Stimulated activated CD8-positive, alpha-beta memory T cell treated with anti-CD3 and anti-CD28 coated beads, Interleukin-7, amount 100 ng/mL, for 1 hour (primary cell): Measurements from ENCODE around the gene EIF2S3.
A peak's percentile ranks its signal among the peaks of the same experiment; 100 is the strongest.
"Not testable (repeated sequence)": the region's sequence is repeated elsewhere in the genome, so short reads cannot be mapped to it uniquely, and the experiment has no call there.

Experiments used
- DNase-seq, 2 donors: peaks; one replicate each; pipeline ENCODE4 v3.0.0-alpha.2; 2020; ENCODE audit warnings: low read depth in 2 of 2

The EIF2S3 gene

DNA sequence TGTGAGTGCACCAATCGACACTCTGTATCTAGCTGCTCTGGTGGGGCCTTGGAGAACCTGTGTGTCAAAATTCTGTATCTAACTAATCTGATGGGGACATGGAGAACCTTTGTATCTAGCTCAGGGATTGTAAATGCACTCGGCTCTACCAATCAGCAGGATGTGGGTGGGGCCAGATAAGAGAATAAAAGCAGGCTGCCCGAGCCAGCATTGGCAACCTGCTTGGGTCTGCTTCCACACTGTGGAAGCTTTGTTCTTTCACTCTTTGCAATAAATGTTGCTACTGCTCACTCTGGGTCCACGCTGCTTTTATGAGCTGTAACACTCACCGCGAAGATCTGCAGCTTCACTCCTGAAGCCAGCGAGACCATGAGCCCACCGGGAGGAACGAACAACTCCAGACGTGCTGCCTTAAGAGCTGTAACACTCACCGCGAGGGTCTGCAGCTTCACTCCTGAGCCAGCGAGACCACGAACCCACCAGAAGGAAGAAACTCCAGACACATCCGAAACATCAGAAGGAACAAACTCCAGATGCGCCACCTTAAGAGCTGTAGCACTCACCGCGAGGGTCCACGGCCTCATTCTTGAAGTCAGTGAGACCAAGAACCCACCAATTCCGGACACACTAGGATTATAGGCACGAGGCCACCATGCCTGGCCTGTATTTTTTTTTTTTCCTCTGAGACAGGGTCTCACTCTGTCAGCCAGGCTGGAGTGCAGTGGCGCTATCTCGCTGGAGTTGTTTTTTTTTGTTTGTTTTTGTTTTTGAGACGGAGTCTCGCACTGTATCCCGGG is 4.0 kb upstream of the EIF2S3 start:
- not testable (repeated sequence) for DNase-seq

DNA sequence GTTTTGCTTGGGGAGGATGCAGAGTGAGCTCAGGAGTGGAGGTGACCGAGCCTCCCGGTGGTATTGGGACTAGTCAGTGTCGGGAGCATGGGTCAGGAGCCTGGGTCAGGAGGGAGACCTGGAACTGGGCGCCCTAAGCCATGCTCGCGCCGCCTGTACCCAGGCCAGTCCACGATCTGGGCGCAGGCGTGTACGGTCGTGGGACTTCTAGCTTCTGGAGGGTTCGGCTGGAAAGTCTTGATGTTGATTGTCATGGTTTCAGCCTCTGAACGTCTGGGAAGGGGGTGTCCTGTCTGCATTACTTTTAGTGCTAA is 244 bp downstream of the EIF2S3 start:
- no peak for DNase-seq

DNA sequence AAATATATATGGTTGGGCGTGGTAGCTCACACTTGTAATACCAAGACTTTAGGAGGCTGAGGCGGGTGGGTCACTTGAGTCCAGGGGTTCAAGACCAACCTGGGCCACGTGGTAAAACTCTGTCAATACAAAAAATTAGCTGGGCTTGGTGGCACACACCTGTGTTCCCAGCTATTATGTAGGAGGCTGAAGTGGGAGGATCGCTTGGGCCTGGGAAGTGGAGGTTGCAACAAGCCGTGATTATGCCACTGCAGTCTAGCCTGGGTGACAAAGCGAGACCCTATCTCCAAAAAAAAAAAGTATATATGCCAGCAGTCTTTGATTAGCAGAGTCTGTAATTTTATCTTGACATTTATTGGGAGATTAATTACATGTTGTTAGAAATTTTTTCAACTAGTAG is 8.7 kb downstream of the EIF2S3 start:
- DNase-seq: no peak

DNA sequence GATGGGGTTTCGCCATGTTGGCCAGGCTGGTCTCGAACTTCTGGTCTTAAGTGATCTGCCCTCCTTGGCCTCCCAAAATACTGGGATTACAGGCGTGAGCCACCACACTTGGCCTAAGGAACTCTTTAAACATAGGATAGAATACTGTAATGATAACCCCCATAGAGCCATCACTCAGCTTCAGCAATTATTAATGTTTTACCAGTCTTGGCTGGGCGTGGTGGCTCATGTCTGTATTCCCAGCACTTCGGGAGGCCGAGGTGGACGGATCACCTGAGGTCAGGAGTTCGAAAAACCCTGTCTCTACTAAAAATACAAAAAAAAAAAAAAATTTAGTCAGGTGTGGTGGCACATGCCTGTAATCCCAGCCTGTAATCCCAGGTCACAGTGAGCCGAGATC is 15.1 kb downstream of the EIF2S3 start:
- DNase-seq: no peak

DNA sequence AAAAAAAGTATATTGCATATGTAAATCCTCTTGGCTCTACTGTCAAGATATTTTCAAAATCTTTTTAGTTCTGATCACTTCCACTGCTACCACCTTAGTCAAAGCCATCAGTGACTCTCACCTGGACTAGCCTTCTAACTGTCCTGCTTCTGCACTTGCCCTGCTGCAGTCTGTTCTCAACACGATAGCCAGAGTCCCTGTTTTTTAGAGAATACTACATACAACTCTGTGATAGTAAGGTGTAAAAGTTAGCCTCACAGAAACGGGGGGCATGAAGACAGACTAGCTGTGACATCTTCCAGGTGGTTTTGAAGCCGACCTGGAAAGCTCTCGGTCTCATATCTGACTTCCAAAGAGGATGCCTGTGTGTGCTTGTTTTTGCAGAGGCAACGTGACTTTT is 24.7 kb downstream of the EIF2S3 start:
- DNase-seq: no peak

DNA sequence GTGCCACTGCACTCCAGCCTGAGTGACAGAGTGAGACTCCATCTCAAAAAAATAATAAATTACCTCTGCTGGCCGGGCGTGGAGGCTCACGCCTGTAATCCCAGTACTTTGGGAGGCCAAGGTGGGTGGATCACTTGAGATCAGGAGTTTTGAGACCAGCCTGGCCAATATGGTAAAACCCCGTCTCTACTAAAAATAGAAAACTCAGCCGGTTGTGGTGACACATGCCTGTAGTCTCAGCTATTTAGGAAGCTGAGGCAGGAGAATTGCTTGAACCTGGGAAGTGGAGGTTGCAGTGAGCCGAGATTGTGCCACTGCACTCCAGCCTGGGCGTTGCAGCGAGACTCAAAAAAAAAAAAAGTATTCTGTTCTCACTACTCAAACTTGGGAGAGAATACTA is 25.5 kb downstream of the EIF2S3 start:
- not testable (repeated sequence) for DNase-seq

DNA sequence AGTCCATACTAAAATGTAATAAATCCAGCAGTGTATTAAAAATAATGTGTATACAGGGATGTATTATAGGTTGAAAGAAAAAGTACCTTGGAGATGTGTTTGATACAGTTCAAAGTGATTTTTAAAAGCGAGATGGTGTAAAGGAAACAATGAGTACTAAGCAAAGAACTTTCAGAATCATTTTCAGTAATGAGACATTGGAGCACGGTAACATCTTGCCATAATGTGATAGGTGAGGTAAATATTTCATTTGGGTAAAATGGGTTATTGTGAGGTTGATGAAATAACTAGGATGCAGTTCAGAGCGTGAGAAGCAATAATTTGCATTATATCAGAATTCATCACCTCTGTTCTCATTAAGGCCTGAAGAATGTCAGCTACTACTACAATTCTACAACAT is 25.9 kb downstream of the EIF2S3 start:
- DNase-seq: no peak

DNA sequence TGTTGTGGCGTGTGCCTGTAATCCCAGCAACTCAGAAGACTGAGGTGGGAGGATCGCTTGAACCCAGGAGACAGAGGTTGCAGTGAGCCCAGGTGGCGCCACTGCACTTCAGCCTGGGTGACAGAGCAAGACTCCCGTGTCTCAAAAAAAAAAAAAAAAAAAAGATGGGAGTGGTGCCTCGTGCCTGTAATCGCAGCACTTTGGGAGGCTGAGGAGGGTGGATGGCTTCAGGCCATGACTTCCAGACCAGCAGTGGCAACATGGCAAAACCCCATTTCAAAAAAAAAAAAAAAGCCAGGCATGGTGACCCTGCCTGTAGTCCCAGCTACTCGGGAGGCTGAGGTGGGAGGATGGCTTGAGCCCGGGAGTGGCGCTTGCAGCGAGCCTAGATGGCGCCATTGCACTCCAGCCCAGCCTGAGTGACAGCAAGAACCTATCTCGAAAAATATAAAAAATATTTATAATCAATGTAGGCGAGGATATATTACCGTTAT is 27.0 kb downstream of the EIF2S3 start:
- DNase-seq: peak in 1 of 2 donors; percentile 15

DNA sequence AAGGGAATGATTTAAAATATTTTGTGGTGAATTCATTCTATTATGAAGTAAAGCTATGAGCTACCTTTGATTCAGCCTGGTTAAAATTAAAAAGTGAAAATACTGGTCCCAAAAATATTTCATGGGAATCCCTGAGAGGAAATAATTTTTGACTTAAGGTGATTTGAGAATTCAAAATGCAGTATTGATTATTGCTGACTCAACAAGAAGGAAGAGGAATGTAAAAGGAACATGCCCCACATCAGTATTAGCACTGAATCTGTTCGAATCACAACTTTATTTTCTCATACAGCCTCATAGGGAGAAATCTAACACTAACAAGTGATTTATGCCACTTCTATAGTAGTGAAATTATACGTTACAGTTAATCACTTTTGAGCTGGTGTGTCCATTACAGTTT is 27.7 kb downstream of the EIF2S3 start:
- DNase-seq: no peak

DNA sequence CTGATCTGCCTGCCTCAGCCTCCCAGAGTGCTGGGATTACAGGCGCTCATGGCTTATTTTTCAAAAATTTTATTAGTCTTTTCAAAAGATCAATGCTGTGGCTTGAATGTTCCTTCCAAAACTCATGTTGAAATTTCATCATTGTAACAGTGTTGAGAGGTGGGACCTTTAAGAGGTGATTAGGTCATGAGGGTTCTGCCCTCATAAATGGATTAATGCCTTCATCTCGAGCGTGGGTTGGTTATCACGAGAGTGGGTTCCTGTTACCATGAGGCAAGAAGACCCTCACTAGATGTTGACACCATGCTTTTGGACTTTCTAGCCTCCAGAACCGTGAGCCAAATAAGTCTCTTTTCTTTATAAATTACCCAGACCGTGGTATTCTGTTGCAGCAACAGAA is 30.3 kb downstream of the EIF2S3 start:
- no peak for DNase-seq

DNA sequence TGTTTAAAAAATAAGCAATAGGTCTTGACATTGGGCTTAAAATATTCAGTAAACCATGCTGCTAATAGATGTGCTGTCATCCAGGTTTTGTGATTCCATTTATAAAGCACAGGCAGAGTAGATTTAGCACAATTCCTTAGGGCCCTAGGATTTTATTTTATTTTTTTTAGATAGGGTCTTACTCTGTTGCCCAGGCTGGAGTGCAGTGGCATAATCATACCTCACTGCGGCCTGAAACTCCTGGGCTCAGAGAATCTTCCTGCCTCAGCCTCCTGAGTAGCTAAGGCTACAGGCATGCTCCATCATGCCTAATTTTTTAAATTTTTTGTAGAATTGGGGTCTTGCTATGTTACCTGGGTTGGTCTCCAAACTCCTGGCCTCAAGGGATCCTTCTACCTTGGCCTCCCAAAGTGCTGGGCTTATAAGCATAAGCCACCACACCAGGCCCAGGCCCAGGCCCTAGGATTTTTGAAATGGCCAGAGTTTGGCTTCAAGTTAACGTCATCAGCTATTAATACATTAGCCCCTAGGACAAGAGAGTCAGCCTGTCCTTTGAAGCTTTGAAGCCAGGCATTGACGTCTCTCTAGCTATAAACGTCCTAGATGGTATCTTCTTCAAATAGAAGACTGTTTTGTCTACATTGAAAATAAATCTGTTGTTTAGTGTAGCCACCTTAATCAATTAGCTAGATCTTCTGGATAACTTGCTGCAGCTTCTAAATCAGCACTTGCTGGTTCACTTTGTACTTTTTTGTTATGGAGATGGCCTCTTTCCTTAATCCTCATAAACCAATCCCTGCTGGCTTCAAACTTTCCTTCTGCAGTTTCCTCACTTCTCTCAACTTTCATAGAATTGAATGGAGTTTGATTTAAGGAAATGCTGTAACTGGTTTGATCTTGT is 35.8 kb downstream of the EIF2S3 start:
- DNase-seq: no peak

DNA sequence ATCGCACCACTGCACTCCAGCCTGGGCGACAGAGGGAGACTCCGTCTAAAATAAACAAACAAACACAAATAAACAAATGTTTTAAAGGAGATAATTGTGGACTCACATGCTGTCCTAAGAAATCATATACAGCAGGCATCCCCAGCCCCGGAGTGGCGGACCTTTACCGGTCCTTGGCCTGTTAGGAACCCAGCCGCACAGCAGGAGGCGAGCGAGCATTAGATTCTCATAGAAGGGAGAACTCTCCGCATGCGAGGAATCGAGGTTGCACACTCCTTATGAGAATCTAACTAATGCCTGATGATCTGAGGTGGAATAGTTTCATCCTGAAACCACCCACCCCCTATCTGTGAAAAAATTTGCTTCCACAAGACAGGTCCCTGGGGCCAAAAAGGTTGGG is 39.0 kb downstream of the EIF2S3 start:
- no peak for DNase-seq

DNA sequence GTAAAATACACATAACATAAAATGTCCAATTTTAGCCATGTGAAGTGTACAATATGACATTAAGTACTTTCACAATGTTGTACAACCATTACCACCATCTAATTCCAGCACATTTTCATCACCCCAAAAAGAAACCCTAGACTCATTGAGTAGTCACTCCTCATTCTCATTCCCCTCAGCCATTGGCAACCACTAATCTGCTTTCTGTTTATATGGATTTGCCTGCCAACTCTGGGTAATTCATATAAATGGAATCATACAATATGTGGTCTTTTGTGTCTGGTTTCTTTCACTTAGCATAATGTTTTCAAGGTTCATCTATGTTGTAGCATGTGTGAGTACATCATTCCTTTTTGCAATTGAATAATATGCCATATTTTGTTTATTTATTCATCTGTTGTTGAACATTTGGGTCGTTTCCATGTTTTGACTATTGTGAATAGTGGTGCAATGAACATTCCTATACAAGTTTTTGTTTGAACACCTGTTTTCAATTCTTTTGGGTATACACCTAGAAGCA is 43.0 kb downstream of the EIF2S3 start:
- DNase-seq: no peak

DNA sequence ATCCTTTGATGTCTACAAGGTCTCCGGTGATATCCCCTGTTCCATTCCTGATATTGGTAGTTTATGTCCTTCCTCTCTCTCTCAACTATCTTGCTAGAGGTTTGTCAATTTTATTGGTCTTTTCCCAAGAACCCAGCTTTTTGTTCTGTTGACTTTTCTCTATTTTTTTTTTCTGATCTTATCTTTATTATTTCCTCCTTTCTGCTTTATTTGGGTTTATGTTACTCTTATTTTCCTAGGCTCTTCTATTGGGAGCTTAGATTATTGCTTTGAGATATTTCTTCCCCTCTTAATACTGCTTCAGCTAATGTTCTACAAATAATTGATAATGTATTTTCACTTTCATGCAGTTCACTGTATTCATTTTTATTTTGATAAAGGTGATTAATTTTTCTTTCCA is 44.2 kb downstream of the EIF2S3 start:
- no peak for DNase-seq

DNA sequence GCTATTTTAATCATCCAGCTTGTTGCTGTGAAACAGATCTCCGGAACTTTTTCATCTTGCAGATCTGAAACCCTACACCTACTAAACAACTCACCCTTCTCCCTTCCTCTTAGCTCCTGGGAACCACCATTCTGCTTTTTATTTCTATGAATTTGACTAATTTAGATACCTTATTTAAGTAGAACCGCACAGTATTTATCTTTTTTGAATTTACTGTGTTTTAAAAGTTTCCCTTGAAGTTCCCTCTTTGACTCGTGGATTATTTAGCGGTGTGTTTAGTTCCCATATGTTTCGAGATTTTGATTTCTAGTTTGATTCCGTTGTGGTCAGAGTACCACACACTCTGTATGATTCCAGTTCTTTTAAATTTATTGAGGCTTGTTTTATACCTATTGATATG is 44.6 kb downstream of the EIF2S3 start:
- no peak for DNase-seq

DNA sequence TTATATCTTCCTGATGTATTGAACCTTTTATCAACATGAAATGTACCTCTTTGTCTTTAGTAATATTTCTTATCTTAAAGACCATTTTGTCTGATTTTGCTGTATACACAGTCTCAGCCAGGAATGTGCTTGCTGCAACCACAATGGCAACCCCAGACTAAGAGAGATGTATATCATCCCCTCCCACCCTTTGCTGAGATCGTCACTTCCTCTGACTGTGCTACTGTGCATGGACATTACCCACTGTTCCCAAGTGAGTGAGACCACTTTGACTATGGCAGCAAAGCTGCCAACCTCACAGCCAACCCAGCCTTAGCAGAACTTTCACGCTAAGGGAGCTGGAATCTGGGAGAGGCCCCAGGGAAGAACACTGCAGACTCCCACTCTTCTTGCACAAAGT is 46.0 kb downstream of the EIF2S3 start:
- no peak for DNase-seq

DNA sequence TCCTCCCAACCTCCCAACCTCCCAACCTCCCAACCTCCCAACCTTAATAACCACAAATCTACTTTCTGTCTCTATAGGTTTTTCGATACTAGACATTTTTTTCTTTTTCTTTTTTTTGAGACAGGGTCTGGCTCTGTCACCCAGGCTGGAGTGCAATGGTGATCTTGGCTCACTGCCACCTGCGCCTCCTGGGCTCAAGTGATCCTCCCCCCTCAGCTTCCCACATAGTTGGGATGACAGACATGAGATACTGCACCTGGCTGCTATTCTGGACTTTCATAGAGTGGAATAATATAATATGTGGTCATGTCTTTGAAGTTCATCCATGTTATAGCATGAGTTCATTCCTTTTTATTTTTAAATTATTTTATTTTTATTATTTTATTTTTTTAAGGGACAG is 55.3 kb downstream of the EIF2S3 start:
- DNase-seq: no peak

DNA sequence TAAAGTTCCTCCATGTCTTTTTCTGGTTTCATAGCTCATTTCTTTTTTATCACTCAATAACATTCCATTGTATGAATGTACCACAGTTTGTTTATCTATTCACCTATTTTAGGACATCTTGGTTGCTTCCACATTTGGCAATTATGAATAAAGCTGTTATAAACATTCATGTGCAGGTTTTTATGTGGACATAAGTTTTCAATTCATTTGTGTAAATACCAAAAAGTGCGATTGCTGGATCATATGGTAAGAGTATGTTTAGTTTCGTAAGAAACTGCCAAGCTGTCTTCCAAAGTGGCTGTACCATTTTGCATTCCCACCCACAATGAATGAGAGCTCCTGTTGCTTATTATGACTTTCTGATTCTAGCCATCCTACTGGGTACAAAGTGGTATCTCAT is 58.4 kb downstream of the EIF2S3 start:
- no peak for DNase-seq

DNA sequence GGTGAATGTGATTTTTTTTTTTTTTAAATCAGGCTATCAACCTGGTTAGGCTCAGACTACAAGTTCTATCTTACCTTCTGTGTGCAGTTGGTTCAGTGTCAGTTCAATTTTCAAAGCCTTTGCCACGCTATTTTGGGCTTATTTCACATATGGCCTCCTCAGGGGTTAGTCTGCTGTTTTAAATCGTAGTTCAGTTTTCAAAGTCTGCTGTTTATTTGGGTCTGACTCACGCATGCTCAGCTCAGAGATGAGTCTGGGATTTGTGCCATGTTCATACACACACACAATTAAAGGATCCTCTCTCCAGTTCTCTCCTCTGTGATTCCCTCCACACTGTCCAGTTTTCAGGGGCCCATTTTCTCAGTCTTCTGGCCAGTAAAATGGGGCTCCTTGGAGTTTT is 62.5 kb downstream of the EIF2S3 start:
- no peak for DNase-seq

DNA sequence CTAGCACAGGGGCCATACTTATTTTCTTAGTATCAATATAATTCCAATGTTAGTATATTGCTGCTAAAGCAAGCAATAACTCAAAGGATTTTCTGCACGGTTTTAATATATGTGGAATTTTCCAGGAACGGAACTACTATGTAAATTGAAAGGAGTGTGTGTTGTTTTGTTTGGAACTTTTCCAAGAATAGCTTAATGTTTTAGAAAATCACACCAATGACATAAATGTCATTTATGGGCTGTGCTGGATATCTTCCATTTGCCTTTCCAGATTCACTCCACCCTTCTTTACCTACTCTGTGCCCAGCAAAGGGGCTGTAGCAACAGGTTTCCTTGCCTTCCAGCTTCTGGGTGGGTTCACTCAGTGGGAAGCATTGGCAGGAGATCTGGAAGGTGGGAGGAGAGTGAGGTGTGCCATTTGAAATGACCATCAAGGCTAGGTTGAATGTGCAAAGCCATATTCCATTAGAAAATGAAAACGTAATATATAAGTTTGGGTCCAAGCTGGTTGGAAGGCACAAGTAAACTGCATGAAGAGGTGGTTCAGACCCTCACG is 69.6 kb downstream of the EIF2S3 start:
- DNase-seq: no peak

DNA sequence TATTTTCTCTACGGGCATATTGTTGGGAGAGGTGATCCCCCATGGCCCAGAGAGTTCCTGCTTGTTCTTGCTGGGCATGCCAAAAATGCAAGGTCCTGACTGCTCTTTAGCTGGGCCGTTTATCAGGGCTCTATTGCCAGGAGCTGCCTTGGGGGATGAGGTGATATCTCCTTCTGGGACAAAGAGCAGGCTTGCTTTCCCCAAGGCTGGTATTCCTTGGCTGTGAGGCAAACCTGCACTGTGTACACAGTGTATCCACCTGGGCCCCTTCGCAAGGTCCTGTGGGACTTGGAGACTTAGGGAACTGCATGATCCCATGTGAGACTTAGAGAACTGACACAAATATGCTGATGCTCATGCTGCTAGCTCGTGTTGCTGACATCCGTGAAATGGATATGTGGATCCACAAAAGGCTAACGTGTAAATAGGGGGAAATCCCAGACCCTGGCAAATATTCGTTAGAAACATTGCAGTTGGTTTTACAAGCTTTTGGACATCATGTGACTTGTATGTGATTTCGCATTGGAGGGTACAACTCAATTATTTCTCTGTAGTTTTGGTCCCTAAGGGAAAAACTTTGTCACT is 70.4 kb downstream of the EIF2S3 start:
- DNase-seq: no peak
